ENCODE results near the gene ADAM19.
"Not testable (repeated sequence)": the region's sequence is repeated elsewhere in the genome, so short reads cannot be mapped to it uniquely, and the experiment has no call there.

ADAM19 gene

GRCh38 chr5:157486221-157486681 is 89.3 kb downstream of the ADAM19 start:
- no peak for DNase-seq (ENCODE audit: low spot score)

- no peak for DNase-seq (ENCODE audit: low spot score)
Measured at GRCh38 chr5:157485811-157486210, 89.8 kb downstream of the ADAM19 start.

DNA sequence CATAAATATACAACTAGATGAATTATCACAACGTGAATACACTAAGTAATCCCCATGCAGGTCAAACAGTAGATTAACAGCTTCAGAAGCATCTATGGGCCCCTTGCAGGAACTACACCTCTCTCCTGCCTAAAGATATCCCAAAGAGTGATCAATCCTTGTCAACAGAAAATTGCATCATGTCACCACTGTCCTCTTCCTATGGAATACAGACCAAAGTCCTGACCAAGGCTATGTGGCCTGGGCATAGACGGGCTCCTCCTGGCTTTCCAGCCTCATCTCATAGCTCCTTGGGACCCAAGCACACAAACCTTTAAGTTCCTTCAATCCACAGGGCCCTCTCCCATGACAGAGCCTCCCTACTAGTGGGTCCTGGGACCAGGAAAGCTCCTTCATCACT is 90.2 kb downstream of the ADAM19 start:
- DNase-seq (ENCODE audit: low spot score) = no peak

DNA sequence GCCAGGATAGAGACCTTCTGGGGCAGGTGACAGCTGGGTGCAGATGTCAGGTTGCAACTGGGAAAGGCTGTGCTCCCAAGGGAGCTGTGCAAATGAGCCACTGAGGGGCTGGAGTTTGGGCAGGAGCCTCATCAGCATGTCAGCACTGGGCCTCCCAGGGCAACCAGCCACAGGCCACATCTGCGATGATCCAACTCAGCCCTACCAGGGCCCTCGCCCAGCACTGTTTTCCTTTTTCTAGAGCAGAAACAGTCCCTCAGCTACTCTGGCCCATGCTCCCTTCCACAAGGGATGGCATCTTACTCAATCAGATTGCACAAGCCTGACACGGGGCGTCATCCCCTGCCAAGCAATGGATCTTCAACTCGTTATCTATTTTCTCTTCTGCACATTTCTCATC is 90.8 kb downstream of the ADAM19 start:
- DNase-seq (ENCODE audit: low spot score) = no peak

GRCh38 chr5:157482702-157483101 is 92.9 kb downstream of the ADAM19 start:
- not testable (repeated sequence) for DNase-seq (ENCODE audit: low spot score)

GRCh38 chr5:157481666-157482065 is 93.9 kb downstream of the ADAM19 start:
- no peak for DNase-seq (ENCODE audit: low spot score)

DNA sequence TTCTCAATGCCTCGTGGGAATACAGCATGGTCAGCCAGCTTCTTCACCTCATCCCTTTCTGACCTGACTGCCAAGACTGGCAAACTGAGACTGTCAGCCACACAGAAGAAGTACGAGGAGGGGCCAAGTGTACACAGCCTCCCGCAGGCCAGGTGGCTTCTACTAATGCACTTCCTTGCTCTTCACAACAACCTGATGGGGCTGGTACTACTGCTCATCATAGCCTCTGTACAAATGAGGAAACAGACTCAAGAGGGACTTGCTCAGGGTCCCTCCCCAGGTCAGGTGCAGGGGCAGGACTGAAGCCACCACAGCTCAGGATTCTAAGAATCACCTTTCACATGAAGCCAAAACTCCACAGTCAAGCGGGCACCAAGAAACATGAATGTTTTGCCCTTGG is 94.3 kb downstream of the ADAM19 start:
- no peak for DNase-seq (ENCODE audit: low spot score)

DNA sequence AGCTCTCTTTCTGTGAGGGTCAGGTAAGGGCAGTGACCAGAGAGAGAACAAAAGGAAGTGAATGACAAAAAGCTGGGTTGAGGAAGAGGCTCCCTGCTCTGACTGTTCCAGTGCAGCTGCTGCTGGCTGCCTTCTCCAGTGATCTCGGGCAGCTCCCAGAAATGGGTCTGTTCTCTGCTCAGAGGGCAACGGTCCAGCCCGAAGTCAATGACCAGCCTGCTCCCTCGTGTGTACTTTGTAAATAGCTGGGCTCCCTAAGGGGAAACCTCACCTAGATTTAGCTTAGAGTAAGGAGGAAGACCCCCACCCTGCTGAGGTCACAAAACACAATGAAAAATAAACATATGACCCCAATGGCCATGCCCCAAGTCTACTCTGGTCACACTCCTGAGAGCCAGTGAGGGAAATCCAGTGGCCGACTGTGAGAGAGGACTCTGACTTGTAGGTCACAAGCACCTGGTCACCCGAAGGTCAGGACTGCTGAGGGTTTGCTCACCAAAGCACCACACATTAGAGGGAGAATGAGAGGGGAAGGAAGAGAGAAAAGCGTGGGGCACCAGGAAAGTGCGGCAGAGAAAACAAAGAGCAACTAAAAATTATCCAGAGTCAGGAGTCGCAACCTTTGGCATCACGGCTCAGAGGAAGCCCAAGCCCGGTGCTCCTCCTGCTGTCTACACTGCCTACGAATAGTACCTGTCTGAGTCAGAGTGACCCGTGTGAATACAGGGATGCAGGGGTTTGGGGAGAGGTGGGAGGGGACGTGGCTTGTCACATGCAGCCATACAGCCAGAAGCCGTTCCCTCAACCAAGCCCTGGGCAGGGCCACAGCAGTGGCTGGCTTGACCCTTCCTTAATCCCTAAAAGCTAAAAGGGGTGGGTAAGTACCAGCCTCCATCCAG is 95.7 kb downstream of the ADAM19 start:
- DNase-seq (ENCODE audit: low spot score) = no peak

DNA sequence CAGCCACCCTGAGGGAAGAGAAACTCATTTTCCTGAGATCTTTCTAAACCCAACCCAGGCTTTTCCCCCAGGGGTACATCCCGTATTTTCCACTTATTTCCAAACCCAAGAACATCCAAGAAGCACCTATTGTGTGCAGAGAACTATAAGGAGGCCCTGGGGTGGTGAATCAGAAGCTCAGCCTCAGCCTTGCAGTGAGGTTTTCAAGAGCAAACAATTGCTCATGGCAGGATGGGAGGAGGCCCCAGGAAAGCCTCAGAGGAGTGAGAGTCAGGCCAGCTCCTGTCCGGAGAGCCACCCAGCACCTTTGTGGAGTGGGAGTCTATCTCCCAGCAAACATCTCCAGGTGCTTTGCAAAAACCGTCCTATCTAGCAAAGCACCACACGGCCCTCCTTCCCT is 96.4 kb downstream of the ADAM19 start:
- no peak for DNase-seq (ENCODE audit: low spot score)

DNA sequence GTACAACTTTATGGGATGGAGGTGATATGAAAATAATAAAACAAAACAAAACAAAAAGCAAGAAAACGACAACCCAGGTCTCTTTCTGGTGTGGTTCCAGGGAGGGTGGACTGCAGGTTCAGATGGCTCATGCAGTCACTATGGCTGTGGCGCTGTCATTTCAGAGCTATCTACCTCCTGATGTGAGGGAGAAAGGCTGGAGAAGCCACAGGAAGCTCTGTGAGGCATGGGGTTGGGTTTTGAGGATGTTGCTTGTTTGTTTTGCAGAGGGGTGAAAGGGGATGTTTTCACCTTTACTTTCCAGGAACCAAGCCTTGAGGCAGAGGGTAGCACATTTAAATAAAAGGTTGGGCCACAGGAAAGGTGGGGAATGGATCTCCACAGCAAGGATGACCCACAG is 96.8 kb downstream of the ADAM19 start:
- no peak for DNase-seq (ENCODE audit: low spot score)

DNA sequence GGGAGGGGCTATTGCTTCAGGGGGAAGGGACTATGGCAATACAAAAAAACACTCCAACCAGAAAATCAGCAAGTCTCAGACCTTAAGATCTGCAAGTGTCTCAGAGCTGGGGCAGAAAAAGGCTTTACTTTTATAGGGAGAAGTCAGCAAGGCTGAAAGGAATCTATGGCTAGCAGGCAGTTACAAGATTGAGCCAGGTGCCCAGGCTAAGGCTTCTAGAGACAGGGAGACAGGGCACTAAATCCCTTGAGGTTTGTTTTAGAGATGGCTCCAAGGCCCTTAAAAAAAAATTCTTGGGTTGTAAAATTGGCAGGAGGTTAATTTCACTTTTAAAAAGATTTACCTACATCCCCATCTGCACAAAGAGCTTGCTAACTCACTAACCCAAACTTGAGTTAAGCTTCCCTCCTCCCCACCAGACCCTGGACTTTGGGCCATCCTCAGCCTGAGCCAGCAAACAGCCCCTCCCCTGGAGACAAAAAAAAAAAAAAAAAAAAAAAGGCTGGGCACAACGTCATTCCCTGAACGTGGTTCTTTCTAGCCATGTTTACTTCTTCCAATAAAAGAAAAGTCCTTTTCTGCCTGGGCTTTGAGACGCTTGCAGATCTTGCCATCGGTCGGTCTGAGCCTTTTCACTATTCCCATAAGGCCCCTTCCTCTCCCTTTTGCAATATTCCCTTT is 97.6 kb downstream of the ADAM19 start:
- DNase-seq (ENCODE audit: low spot score) = no peak

- peak; percentile 75 for DNase-seq (ENCODE audit: low spot score)
Measured at GRCh38 chr5:157476702-157477408, 98.7 kb downstream of the ADAM19 start.

DNA sequence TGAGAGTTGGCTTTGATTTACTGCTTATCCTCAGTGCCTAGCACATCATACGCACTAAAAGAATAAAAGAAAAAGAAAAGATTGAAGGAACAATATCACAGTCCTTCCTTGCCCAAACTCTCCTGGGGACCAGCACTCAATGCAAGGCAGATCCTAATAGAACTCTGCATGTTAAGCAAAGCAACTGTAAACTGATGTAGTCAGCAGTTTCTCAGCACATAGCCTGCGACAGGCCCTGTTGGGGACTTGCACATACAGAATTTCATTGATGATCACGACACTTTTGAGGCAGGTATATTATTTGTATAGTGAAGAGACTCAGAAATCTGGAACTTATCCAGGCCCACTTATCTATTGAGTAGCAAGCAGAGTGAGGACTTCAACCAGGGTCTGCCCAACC is 100.1 kb downstream of the ADAM19 start:
- DNase-seq (ENCODE audit: low spot score) = no peak

GRCh38 chr5:157473383-157474320 is 101.9 kb downstream of the ADAM19 start:
- DNase-seq (ENCODE audit: low spot score) = no peak

DNA sequence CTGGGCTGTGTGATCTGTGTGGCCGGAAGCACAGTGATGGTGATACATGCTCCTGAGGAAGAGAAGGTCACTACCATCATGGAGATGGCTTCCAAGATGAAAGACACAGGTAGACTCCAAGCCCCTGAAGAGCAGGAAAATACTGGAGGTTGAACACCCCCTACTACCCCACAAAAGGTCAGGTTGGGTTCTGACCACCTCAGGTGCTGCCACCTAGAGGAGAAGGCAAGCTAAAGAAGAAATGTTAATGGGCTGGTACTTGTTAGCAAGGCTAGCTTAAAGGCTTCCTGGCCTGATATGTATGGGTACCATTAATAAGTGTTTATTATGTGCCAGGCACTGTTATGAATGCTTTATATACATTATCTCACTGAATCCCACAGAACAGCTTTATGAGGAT is 103.9 kb downstream of the ADAM19 start:
- peak; percentile 34 for DNase-seq (ENCODE audit: low spot score)

- DNase-seq (ENCODE audit: low spot score) = no peak
Measured at GRCh38 chr5:157470631-157471030, 104.9 kb downstream of the ADAM19 start.

- DNase-seq (ENCODE audit: low spot score) = no peak
Measured at GRCh38 chr5:157469687-157470086, 105.9 kb downstream of the ADAM19 start.

GRCh38 chr5:157469073-157469472 is 106.5 kb downstream of the ADAM19 start:
- no peak for DNase-seq (ENCODE audit: low spot score)

DNA sequence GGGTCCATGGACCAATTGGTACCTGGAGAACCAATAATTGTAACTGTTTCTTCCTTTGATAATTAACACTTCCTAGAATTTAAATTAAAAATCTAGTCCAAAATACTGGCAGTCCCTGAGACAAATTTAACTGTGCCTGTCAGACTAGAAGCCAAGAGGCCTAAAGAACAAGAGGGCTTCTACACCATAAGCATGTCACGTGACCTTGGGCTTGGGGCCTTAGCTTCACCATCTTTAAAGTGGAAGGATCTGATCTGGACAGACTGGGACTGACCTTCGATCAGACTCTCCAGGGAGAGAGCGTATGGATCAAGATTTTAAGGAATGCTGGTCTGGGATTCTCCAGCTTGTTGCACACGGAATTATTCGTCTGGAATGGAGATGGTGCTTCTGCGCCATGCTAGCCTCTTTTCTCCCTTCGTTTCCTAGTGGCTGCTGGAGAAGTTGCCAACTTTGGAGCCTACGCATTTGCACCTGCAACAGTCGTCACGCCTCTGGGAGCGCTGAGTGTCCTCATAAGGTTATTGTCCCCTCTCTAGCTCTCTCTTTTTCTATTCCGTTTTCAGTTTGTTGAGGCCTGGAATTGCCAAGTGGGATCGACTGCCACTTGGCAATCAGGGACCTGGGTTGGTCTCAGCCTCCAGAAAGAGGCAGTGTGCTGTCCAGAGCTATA is 107.1 kb downstream of the ADAM19 start:
- no peak for DNase-seq (ENCODE audit: low spot score)

DNA sequence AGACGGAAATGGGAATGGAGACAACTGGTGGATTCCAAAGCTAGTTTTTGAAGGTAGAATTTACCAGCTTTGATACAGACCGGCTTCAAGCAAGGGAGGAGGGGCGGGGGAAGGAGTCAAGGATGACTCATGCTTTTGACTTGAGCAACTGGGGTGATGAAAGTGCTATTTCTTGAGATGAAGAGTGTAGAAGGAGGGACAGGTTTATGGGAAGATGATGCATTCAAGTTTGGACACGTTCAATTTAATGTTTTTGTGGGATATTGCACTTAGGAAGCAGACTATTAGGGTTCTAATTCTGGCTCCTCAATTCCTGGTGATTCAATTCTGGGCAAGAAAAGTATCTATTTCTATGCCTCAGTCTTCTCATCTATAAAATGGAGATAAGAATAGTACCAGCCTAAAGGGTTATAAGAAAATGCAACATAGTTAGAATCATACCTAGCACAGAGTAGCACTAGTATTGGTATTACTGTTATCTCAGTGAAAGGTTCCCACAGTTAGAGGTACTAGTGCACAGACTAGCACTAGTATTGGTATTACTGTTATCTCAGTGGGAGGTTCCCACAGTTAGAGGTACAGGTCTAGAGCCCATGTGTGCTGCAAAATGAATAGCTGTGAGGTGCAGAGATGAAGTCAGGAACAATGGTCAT is 110.9 kb downstream of the ADAM19 start:
- no peak for DNase-seq (ENCODE audit: low spot score)

Data from SK-N-DZ (cell line).